Activated naive CD4-positive, alpha-beta T cell treated with anti-CD3 and anti-CD28 coated beads, Interleukin-2, amount 50 U/mL, for 24 hours (primary cell): ENCODE measurements around the gene RING1.
A peak's percentile ranks its signal among the peaks of the same experiment; 100 is the strongest.

Experiments used
- H3K27ac Mint-ChIP-seq: one replicate; pipeline ENCODE4 v1.8.0; 2021; ENCODE audit warnings: mild to moderate bottlenecking, mixed read lengths
- H3K27me3 Mint-ChIP-seq: one replicate; pipeline ENCODE4 v1.8.0; 2021; ENCODE audit warnings: mixed read lengths
- H3K36me3 Mint-ChIP-seq: one replicate; pipeline ENCODE4 v1.8.0; 2021; ENCODE audit warnings: mixed read lengths
- H3K4me1 Mint-ChIP-seq: one replicate; pipeline ENCODE4 v1.8.0; 2021; ENCODE audit warnings: mixed read lengths
- H3K4me3 Mint-ChIP-seq: one replicate; pipeline ENCODE4 v1.8.0; 2021; ENCODE audit warnings: mild to moderate bottlenecking, mixed read lengths
- H3K9me3 Mint-ChIP-seq: one replicate; pipeline ENCODE4 v1.8.0; 2021; ENCODE audit warnings: mixed read lengths

RING1 gene

DNA sequence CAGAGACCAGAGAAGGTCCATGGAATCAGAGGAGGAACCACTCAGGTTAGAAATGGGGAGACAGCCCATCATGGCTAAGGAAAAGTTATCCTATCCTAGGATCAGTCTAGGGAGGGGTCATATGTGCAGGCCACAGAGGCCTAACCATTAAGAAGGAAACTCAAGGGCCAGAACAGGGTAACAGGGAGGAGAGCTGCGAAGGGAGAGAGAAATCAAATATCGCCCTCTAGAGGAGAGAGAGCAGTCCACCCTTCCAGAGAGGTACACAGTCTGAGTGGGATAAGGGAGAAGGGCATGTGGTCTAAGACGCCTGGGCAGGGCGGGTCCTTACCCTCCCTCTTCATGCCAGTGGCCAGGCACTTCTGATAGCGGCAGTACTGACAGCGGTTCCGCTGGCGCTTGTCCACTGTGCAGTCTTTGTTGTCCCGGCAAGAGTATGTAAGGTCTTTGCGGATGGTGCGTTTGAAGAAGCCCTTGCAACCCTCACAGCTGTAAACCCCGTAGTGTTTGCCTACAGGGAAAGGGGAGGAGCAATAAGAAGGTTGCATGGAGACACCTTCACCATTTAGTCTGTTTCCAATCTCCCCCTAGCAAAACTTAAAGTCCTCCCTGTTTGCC lies 10.8 kb upstream of the RING1 start:
- no peaks in the 10 kb centered on the region for H3K27me3 Mint-ChIP-seq
- no peaks in the 10 kb centered on the region for H3K9me3 Mint-ChIP-seq
- H3K4me1 Mint-ChIP-seq = peaks cover 53% of the 10 kb centered on the region
- peak overlapping the region; percentile 27 for H3K27ac Mint-ChIP-seq
- H3K4me3 Mint-ChIP-seq = peak overlapping the region; percentile 64
- peaks cover 10% of the 10 kb centered on the region for H3K36me3 Mint-ChIP-seq

DNA sequence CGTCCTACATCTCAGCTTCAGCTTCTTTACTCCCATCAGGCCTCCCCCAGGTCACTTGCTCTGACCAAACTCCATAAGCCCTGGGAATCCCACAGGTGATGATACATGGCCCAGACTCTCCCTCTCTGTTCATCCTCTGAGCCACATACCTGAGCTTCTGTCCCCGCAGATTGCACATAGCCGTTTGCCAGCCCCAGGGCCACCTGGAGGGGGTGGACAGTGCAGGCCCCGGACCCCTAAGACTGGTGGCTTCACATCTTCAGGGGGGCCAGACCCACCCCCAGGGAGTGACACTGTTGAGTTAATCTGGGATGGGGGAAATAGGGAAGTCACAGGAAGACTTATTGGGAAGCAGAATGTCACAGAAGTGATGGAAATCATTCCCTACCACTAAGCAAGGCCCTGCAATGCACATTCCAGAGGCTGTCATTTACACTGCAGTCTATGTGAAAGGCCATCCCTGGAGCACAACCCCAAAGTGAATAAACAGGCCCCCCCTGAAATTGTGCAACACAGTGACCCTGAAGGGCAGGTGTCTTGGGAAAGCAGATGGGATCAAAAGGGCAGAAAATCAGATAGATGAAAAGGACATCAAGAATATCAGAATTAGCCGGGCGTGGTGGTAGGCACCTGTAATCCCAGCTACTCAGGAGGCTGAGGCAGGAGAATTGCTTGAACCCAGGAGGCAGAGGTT lies 10.0 kb upstream of the RING1 start:
- peak overlapping the region; percentile 95 for H3K4me3 Mint-ChIP-seq
- no peaks in the 10 kb centered on the region for H3K9me3 Mint-ChIP-seq
- H3K36me3 Mint-ChIP-seq = peaks cover 18% of the 10 kb centered on the region
- H3K4me1 Mint-ChIP-seq = peaks cover 58% of the 10 kb centered on the region
- H3K27me3 Mint-ChIP-seq = no peaks in the 10 kb centered on the region
- peak overlapping the region; percentile 57 for H3K27ac Mint-ChIP-seq

DNA sequence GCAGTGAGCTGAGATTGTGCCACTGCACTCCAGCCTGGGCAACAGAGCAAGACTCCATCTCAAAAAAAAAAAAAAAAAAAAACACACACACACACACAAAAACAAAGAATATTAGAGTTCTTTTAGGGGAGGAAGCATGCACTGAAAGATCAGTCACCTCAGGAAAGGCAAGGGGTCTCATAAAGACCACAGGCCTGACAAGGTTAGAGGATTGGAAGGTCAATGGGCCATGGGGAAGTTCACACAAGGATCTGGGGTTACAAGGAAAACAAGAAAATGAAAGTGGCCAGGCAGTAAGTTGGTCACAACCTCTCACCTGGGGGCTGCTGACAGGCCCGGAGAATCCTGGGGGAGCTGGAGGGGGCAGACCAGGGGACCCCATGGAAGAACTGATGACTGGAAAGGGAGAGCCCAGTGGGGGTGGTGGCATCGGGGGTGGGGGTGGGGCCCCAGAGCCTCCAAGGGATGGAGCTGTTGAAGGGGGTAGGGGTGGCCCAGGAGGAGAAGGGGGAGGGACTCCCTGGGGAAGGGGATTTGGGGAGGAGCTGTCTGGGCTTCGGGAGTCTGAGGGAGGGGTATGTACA lies 9.4 kb upstream of the RING1 start:
- no peaks in the 10 kb centered on the region for H3K9me3 Mint-ChIP-seq
- H3K27me3 Mint-ChIP-seq = no peaks in the 10 kb centered on the region
- peaks cover 20% of the 10 kb centered on the region for H3K36me3 Mint-ChIP-seq
- H3K27ac Mint-ChIP-seq = peak overlapping the region; percentile 93
- peaks cover 58% of the 10 kb centered on the region for H3K4me1 Mint-ChIP-seq
- H3K4me3 Mint-ChIP-seq = peak overlapping the region; percentile 95

DNA sequence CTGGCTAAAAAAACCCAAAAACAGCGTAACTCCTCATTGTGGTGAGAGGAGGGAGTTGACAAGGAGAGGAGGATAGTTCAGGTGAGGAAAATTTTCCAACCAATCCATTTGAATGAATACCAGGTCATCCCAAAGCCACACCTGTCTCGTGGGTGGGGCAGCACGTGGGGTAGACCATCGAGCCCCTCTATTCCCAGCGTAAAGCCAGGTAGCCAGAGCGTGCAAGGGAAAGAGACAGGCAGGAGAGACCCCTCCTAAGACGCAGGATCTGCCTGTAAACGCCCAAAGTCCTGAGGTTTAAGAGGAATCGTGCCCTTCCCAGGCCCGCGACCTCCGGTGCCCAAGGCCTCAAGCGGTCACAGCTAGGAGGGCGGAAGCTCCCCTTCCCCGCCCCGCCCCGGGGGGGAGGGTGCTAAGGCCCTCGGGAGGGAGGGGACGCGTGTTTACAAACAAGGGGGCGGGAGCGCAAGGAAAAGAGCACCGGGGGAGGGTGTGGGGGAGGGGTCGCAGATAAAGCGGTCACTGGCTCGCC lies 8.5 kb upstream of the RING1 start:
- no peaks in the 10 kb centered on the region for H3K27me3 Mint-ChIP-seq
- H3K27ac Mint-ChIP-seq = peak overlapping the region; percentile 93
- H3K9me3 Mint-ChIP-seq = no peaks in the 10 kb centered on the region
- H3K4me1 Mint-ChIP-seq = peaks cover 61% of the 10 kb centered on the region
- H3K4me3 Mint-ChIP-seq = peak overlapping the region; percentile 95
- peaks cover 23% of the 10 kb centered on the region for H3K36me3 Mint-ChIP-seq

DNA sequence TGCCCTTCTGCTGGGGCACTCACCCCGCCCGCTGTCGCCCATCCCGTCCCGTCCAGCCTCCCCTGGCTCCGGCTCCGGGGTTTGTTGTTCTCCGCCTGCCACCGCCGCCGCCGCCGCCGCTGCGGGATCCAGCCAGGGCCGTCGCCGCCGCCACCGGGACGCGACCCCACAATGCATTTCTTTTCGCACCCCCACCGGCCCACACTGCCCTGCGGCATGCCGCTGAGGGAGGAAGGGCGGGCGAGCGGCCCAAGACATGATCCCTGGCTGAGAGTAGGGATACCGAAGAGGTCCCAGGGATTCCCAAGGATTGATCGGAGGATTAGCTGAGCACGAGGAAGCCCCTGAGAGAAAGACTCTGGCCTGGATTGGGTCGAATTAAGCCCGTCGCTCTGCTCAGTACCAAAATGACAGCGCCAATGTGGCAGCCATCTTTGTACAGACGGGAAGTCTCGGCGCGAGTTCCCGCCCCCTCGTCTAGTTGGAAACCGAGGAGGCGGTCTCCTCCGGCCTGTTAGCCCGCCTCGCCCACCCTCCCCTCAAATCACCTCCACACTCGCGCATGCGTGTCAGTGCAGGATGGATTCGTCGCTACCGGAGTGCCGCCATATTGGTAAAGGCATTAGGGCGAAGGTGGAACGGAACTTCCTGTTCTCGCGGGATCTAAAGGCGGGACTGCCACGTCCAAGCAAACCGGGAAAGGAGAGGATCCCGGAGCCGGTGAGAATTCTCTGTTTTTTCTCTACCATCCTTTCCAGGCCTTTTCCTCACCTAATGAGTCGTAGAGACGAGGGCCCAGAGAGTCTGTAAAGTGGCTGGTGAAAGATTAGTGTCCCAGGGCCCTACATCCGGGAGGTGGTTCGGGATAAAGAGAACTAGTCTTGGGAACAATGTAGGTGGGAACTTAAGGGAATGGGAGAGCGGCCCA lies 7.8 kb upstream of the RING1 start, which contains the start of the genes RXRB and SLC39A7:
Gene RXRB, minus strand, starts transcription at position 447 of the 928 bp plus-strand sequence. Its CDS starts 189 bp downstream, at position 258.
Gene SLC39A7, plus strand, starts transcription at position 649 of the 928 bp plus-strand sequence. CDS start 379 bp downstream, outside the sequence.
- Mint-ChIP-seq H3K27ac (peak within 1 kb of the TSS; percentile 98), H3K9me3 (no peaks in the 10 kb centered on the region), H3K4me3 (peak within 1 kb of the TSS; percentile 100), H3K27me3 (no peaks in the 10 kb centered on the region), H3K36me3 (peaks cover 24% of the 10 kb centered on the region), H3K4me1 (peaks cover 68% of the 10 kb centered on the region)

DNA sequence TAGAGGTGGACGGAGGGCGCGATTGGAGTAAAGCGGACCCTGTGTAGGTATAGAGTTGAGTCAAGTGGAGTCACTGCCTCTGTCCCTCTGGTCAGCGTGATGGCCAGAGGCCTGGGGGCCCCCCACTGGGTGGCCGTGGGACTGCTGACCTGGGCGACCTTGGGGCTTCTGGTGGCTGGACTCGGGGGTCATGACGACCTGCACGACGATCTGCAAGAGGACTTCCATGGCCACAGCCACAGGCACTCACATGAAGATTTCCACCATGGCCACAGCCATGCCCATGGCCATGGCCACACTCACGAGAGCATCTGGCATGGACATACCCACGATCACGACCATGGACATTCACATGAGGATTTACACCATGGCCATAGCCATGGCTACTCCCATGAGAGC lies 7.2 kb upstream of the RING1 start:
- Mint-ChIP-seq H3K36me3 (peaks cover 21% of the 10 kb centered on the region), H3K9me3 (no peaks in the 10 kb centered on the region), H3K27me3 (no peaks in the 10 kb centered on the region), H3K4me1 (peaks cover 74% of the 10 kb centered on the region), H3K4me3 (peak overlapping the region; percentile 100), H3K27ac (peak overlapping the region; percentile 98)

DNA sequence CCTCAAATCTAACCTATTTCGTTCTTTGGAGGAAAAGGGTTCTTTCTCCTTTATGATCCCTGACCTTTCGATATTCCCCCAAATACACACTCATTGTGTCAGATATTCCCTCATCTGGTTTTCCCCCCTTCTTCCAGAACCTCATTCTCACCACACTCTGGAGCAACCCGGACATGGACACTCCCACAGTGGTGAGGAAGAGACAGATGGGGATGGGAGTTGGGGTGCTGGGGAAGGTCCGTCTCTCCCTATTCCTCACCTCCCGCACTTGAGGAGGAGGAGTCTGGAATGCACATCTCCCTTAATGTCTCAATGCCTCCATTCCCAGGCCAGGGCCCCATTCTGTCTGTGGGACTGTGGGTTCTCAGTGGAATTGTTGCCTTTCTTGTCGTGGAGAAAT lies 6.4 kb upstream of the RING1 start:
- Mint-ChIP-seq H3K27ac (peak overlapping the region; percentile 83), H3K27me3 (no peaks in the 10 kb centered on the region), H3K36me3 (peaks cover 20% of the 10 kb centered on the region), H3K4me1 (peaks cover 74% of the 10 kb centered on the region), H3K9me3 (no peaks in the 10 kb centered on the region), H3K4me3 (peak overlapping the region; percentile 100)

DNA sequence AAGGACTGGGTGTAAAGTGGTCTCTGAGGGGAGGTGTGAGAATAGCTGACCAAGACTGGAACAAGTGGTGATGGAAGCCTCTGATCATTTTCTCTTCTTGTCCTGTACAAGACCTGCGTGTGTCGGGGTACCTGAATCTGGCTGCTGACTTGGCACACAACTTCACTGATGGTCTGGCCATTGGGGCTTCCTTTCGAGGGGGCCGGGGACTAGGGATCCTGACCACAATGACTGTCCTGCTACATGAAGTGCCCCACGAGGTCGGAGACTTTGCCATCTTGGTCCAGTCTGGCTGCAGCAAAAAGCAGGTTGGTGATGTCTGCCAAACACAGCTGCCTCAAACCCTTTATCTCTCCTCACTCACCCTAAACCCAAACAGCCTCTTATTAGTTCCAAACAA lies 5.5 kb upstream of the RING1 start:
- Mint-ChIP-seq H3K9me3 (no peaks in the 10 kb centered on the region), H3K27ac (peak overlapping the region; percentile 41), H3K36me3 (peaks cover 20% of the 10 kb centered on the region), H3K4me3 (peak overlapping the region; percentile 100), H3K4me1 (peaks cover 65% of the 10 kb centered on the region), H3K27me3 (no peaks in the 10 kb centered on the region)

DNA sequence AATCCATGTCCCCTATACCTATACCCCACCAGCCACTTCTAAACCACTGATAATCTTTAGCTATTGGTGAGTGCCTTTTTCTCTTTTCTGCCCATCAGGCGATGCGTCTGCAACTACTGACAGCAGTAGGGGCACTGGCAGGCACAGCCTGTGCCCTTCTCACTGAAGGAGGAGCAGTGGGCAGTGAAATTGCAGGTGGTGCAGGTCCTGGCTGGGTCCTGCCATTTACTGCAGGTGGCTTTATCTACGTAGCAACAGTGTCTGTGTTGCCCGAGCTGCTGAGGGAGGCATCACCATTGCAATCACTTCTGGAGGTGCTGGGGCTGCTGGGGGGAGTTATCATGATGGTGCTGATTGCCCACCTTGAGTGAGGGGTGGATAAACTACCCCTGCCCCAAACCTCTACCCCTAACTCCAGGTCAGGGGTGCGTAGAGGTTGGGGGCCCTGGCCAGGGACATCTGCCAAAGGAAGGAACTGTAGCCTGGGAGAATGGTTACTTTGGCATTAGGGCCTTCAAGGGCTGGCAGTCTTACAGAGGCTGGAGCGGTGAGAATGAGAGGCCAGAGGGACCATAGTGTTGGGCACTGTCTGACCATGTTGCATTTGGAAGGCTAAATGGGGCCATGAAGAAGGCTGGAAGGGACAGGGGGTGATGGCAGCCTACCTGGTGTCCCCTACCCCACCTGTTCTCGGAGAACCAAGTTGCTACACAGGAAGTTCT lies 4.7 kb upstream of the RING1 start:
- Mint-ChIP-seq H3K4me3 (peak overlapping the region; percentile 100), H3K27me3 (no peaks in the 10 kb centered on the region), H3K9me3 (no peaks in the 10 kb centered on the region), H3K36me3 (peaks cover 20% of the 10 kb centered on the region), H3K4me1 (peaks cover 57% of the 10 kb centered on the region), H3K27ac (peak overlapping the region; percentile 30)

DNA sequence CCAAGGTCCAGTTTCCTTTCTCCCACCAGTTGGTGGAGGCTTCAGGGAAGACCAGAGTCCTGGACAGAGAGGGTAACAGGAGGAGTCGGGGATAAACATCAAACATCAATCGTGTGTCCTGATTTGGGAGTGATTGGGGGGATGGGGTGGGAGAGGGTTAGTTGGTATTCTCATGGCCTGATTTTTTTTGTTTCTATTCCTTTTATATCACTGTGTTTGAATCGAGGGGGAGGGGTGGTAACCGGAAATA lies 4.2 kb upstream of the RING1 start:
- Mint-ChIP-seq H3K9me3 (no peaks in the 10 kb centered on the region), H3K4me3 (peak overlapping the region; percentile 100), H3K36me3 (peaks cover 20% of the 10 kb centered on the region), H3K27me3 (no peaks in the 10 kb centered on the region), H3K27ac (peak overlapping the region; percentile 84), H3K4me1 (peaks cover 57% of the 10 kb centered on the region)

DNA sequence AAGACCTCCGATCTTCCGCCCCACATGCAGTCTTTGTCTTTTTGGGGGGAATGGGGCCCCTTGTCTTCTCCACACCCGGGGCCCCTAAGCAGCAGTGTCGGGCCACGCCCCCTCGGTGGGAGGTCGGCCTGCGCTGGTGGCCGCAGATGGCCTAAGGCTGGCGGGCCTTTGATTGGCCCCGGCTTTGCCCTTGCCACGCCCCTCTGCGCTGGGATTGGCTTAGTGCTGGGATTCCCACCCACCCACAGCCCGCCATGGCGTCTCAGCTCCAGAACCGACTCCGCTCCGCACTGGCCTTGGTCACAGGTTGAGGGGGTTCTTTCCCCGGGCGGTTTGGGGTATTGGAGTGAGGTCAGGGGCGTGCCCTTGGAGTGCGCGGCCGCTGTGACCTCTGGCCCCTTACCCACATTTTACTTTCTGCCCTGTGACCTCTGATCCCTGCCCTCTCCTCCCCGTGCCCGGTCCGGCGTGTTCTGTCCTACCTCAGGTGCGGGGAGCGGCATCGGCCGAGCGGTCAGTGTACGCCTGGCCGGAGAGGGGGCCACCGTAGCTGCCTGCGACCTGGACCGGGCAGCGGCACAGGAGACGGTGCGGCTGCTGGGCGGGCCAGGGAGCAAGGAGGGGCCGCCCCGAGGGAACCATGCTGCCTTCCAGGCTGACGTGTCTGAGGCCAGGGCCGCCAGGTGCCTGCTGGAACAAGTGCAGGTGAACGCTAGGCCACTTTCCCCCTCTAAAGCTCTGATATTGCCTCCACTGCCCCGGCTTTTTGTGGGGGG lies 3.7 kb upstream of the RING1 start, which contains the start of gene HSD17B8:
Gene HSD17B8, plus strand, starts transcription at position 241 of the 776 bp plus-strand sequence. Its CDS starts 14 bp downstream, at position 255.
- peaks cover 21% of the 10 kb centered on the region for H3K36me3 Mint-ChIP-seq

DNA sequence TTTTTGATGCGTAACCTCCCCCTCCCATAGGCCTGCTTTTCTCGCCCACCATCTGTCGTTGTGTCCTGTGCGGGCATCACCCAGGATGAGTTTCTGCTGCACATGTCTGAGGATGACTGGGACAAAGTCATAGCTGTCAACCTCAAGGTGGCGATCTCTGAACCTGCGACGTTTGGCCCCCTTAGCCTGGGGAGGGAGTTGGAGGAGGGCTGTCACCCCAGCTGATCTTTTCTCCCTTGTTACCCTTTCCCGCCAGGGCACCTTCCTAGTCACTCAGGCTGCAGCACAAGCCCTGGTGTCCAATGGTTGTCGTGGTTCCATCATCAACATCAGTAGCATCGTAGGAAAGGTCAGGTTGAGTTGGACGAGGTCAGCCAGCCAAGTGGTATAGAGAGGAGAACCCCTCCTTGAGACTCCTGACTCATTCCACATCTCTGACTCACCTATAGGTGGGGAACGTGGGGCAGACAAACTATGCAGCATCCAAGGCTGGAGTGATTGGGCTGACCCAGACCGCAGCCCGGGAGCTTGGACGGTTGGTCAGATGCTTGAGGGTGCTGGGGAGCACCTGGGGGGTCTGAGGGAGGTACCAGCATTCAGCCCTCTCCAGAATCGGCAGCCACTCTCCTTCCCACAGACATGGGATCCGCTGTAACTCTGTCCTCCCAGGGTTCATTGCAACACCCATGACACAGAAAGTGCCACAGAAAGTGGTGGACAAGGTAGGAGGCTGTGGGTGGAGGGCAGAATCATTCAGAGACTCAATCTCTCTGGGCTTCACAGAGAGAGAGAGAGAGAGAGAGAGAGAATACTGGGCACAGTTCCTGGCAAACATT lies 2.9 kb upstream of the RING1 start:
- Mint-ChIP-seq H3K9me3 (no peaks in the 10 kb centered on the region), H3K4me3 (peak overlapping the region; percentile 100), H3K27me3 (no peaks in the 10 kb centered on the region), H3K27ac (peak overlapping the region; percentile 95), H3K4me1 (peaks cover 67% of the 10 kb centered on the region), H3K36me3 (peaks cover 27% of the 10 kb centered on the region)

More for the DNA sequence above, 3.7 kb upstream of the RING1 start, which contains the start of gene HSD17B8:
- H3K27me3 Mint-ChIP-seq = no peaks in the 10 kb centered on the region
- peak within 1 kb of the TSS; percentile 95 for H3K27ac Mint-ChIP-seq
- H3K4me3 Mint-ChIP-seq = peak within 1 kb of the TSS; percentile 100
- peaks cover 62% of the 10 kb centered on the region for H3K4me1 Mint-ChIP-seq
- H3K9me3 Mint-ChIP-seq = no peaks in the 10 kb centered on the region
